T-helper 17 cell (primary cell): ENCODE data around the gene HBG2. TPM values are rescaled to one million over a fixed set of nuclear protein-coding genes. Genes with fewer than 3 reads are reported as not detected.
"Not testable (repeated sequence)": the region's sequence is repeated elsewhere in the genome, so short reads cannot be mapped to it uniquely, and the experiment has no call there.

ENCODE experiments used
- ATAC-seq: fragments of 150-1000 bp; cut with Tn5 transposase; 2 replicates; pipeline ENCODE4 v1.10.0; 2021; ENCODE audit warnings: mild to moderate bottlenecking, moderate library complexity
- DNase-seq, 3 donors: peaks; one replicate each; pipeline versions ENCODE4 v3.0.0 to v3.0.0-alpha.2; 2020 to 2021
- H3K9me3 ChIP-seq: one replicate; pipeline ENCODE4 v1.7.0; 2013; ENCODE audit warnings: low read length, mild to moderate bottlenecking; ENCODE audit not compliant: control insufficient read depth, poor library complexity, severe bottlenecking
- H3K27ac Mint-ChIP-seq: one replicate; pipeline ENCODE4 v1.8.0; 2022; ENCODE audit warnings: mild to moderate bottlenecking, moderate library complexity, mixed read lengths
- H3K27me3 Mint-ChIP-seq: one replicate; pipeline ENCODE4 v1.8.0; 2022; ENCODE audit warnings: mixed read lengths
- H3K36me3 Mint-ChIP-seq: one replicate; pipeline ENCODE4 v1.8.0; 2022; ENCODE audit warnings: low read depth, mixed read lengths
- H3K4me1 Mint-ChIP-seq: one replicate; pipeline ENCODE4 v1.8.0; 2022; ENCODE audit warnings: mild to moderate bottlenecking, mixed read lengths
- H3K4me3 Mint-ChIP-seq: one replicate; pipeline ENCODE4 v1.8.0; 2022; ENCODE audit warnings: mild to moderate bottlenecking, moderate library complexity, mixed read lengths
- total RNA-seq, 4 donors: library from RNA in 2 of 4; stranded (reverse) in 2 of 4; gene quantifications; one replicate each; pipeline ENCODE4 v1.2.3 and lab custom pipeline; 2022 to 2026

Gene HBG2
- total RNA-seq, 2 donors from 2014 or later, result 1.7 TPM; not detected in 1

- H3K4me3 Mint-ChIP-seq, result no peak overlapping the region
- H3K4me1 Mint-ChIP-seq, result no peaks in the 10 kb centered on the region
- no peaks in the 10 kb centered on the region for H3K36me3 Mint-ChIP-seq
- no peak overlapping the region for H3K27ac Mint-ChIP-seq
- H3K9me3 ChIP-seq, result no peaks in the 10 kb centered on the region
- peaks cover 30% of the 10 kb centered on the region for H3K27me3 Mint-ChIP-seq
- ATAC-seq, result no peak
- no peak for DNase-seq
Observed at GRCh38 chr11:5252192-5252918, 2.2 kb downstream of the HBG2 start.

DNA sequence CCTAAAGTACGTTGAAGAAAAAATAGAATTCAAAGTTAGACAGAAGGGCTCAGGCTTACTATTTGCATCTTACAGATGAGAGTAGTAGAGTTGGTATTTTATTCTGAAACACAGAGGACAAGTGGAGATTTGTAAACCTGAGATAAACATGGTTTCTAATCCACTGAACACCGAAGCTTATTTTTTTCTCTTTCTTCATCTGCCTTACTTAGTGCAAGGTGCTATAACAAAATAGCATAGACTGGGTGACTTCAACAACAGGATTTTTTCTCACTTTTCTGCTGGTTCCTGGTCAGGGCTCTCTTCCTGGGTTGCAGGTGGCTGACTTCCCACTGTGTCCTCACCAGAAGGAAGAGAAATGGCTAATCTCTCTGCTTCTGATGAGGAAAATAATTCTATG is 2.8 kb downstream of the HBG2 start:
- no peak overlapping the region for H3K4me3 Mint-ChIP-seq
- H3K36me3 Mint-ChIP-seq, result no peaks in the 10 kb centered on the region
- ATAC-seq (no peak), DNase-seq (no peak)
- H3K27ac Mint-ChIP-seq, result no peak overlapping the region
- no peaks in the 10 kb centered on the region for H3K4me1 Mint-ChIP-seq
- H3K9me3 ChIP-seq, result no peaks in the 10 kb centered on the region
- H3K27me3 Mint-ChIP-seq, result peaks cover 32% of the 10 kb centered on the region

DNA sequence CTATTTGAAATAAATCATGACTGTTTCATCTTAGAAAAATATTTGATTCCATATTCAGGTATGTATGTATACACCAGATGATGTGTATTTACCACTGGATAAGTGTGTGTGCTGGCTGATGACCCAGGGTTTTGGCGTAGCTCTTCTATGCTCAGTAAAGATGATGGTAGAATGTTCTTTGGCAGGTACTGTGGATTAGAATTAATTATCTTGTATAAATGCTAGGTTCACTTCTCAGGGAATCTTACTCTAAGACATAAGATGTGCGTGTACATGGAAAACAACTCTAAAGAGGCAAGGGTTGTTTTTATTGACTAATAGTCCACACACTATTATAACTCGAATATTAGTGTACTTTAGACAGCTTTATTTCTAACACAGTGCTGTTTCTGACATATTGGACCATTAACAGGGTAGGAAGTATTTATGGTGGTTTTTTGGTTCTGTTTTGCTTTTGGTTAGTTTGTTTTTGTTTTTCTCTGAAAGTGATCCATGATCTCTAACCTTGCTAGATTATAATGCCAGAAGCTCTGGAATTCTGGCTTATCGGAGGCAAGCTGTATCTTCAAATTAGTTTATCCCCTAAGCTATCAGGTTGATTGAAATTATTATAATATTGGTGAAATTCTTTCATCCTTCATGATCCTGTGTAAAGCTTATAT is 3.9 kb downstream of the HBG2 start:
- H3K4me1 Mint-ChIP-seq, result no peaks in the 10 kb centered on the region
- no peaks in the 10 kb centered on the region for H3K36me3 Mint-ChIP-seq

GRCh38 chr11:5249807-5250396 is 4.7 kb downstream of the HBG2 start, which contains the start of gene HBG1:
Gene HBG1 (minus strand): TSS chr11:5249857. CDS start chr11:5249804, 53 bp downstream.
- peaks cover 42% of the 10 kb centered on the region for H3K27me3 Mint-ChIP-seq
- not testable (repeated sequence) for H3K27ac Mint-ChIP-seq, ATAC-seq, H3K4me3 Mint-ChIP-seq, DNase-seq, H3K36me3 Mint-ChIP-seq, H3K9me3 ChIP-seq, H3K4me1 Mint-ChIP-seq

More for the DNA sequence above, 3.9 kb downstream of the HBG2 start:
- no peak overlapping the region for H3K4me3 Mint-ChIP-seq
- ATAC-seq (no peak), DNase-seq (no peak)
- H3K27me3 Mint-ChIP-seq, result peaks cover 38% of the 10 kb centered on the region
- H3K9me3 ChIP-seq, result no peaks in the 10 kb centered on the region
- no peak overlapping the region for H3K27ac Mint-ChIP-seq

DNA sequence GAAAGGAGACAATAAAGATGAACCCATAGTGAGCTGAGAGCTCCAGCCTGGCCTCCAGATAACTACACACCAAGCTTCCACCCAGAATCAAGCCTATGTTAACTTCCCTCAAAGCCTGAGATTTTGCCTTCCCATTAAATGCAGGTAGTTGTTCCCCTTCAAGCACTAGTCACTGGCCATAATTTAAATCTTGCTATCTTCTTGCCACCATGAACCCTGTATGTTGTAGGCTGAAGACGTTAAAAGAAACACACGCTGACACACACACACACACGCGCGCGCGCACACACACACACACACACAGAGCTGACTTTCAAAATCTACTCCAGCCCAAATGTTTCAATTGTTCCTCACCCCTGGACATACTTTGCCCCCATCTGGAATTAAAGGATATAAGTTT is 6.1 kb downstream of the HBG2 start:
- not testable (repeated sequence) for H3K4me1 Mint-ChIP-seq, H3K4me3 Mint-ChIP-seq, H3K27ac Mint-ChIP-seq, H3K36me3 Mint-ChIP-seq, ATAC-seq, H3K9me3 ChIP-seq, DNase-seq
- H3K27me3 Mint-ChIP-seq, result peaks cover 43% of the 10 kb centered on the region

GRCh38 chr11:5247472-5248192 is 6.9 kb downstream of the HBG2 start:
- H3K27ac Mint-ChIP-seq, result no peak overlapping the region

DNA sequence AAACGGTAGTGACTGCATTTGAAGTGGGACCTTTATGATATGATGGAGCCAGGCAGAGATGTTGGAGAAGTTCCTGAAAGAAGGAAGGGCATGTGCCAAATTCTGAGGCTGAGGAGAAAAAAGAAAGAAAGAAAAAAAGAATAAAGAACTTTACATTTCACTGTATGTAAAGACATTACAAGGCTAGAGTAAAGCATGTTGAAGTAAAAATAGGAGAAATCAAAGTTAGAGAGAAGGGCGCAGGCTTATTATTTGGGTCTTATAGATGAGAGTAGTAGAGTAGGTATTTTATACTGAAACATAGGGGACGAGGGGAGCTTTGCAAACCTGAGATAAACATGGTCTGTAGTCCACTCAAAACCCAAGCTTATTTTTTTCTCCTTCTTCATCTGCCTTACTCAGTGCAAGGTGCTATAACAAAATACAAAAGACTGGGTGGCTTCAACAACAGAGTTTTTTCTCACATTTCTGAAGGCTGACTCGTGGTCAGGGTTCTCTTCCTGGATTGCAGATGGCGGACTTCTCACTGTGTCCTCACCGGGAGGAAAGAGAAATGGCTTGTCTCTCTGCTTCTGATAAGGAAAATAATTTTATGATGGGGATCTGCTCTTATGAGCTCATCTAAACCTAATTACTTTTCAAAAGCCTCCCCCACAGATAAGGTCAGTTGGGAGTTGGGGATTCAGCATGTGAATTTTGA is 7.7 kb downstream of the HBG2 start:
- DNase-seq (no peak), ATAC-seq (no peak)
- H3K36me3 Mint-ChIP-seq, result no peaks in the 10 kb centered on the region
- no peak overlapping the region for H3K27ac Mint-ChIP-seq
- H3K4me1 Mint-ChIP-seq, result no peaks in the 10 kb centered on the region
- no peaks in the 10 kb centered on the region for H3K9me3 ChIP-seq
- peaks cover 45% of the 10 kb centered on the region for H3K27me3 Mint-ChIP-seq
- H3K4me3 Mint-ChIP-seq, result no peak overlapping the region

More at GRCh38 chr11:5247472-5248192, 6.9 kb downstream of the HBG2 start:
- no peak for DNase-seq
- H3K4me1 Mint-ChIP-seq, result no peaks in the 10 kb centered on the region
- H3K36me3 Mint-ChIP-seq, result no peaks in the 10 kb centered on the region
- peaks cover 42% of the 10 kb centered on the region for H3K27me3 Mint-ChIP-seq
- no peaks in the 10 kb centered on the region for H3K9me3 ChIP-seq
- no peak overlapping the region for H3K4me3 Mint-ChIP-seq
- ATAC-seq, result no peak

GRCh38 chr11:5245155-5245554 is 9.4 kb downstream of the HBG2 start:
- Mint-ChIP-seq H3K27me3 (peaks cover 38% of the 10 kb centered on the region), H3K36me3 (no peaks in the 10 kb centered on the region), H3K27ac (no peak overlapping the region), H3K4me3 (no peak overlapping the region), H3K4me1 (no peaks in the 10 kb centered on the region)
- no peak for ATAC-seq
- H3K9me3 ChIP-seq, result no peaks in the 10 kb centered on the region
- DNase-seq, result no peak

- H3K9me3 ChIP-seq, result no peaks in the 10 kb centered on the region
- H3K4me1 Mint-ChIP-seq, result no peaks in the 10 kb centered on the region
- DNase-seq (no peak), ATAC-seq (no peak)
- no peak overlapping the region for H3K27ac Mint-ChIP-seq
- H3K4me3 Mint-ChIP-seq, result no peak overlapping the region
- peaks cover 36% of the 10 kb centered on the region for H3K27me3 Mint-ChIP-seq
- H3K36me3 Mint-ChIP-seq, result no peaks in the 10 kb centered on the region
Observed at GRCh38 chr11:5243816-5244180, 10.8 kb downstream of the HBG2 start.

GRCh38 chr11:5242933-5243815 is 11.4 kb downstream of the HBG2 start:
- no peak for ATAC-seq
- Mint-ChIP-seq H3K36me3 (no peaks in the 10 kb centered on the region), H3K4me1 (no peaks in the 10 kb centered on the region), H3K27me3 (peaks cover 36% of the 10 kb centered on the region), H3K27ac (no peak overlapping the region), H3K4me3 (no peak overlapping the region)
- no peak for DNase-seq
- no peaks in the 10 kb centered on the region for H3K9me3 ChIP-seq

- Mint-ChIP-seq H3K4me3 (no peak overlapping the region), H3K27ac (no peak overlapping the region), H3K4me1 (no peaks in the 10 kb centered on the region), H3K27me3 (peaks cover 36% of the 10 kb centered on the region), H3K36me3 (no peaks in the 10 kb centered on the region)
- no peaks in the 10 kb centered on the region for H3K9me3 ChIP-seq
- no peak for ATAC-seq
- DNase-seq, result no peak
Observed at GRCh38 chr11:5242208-5242607, 12.4 kb downstream of the HBG2 start.

DNA sequence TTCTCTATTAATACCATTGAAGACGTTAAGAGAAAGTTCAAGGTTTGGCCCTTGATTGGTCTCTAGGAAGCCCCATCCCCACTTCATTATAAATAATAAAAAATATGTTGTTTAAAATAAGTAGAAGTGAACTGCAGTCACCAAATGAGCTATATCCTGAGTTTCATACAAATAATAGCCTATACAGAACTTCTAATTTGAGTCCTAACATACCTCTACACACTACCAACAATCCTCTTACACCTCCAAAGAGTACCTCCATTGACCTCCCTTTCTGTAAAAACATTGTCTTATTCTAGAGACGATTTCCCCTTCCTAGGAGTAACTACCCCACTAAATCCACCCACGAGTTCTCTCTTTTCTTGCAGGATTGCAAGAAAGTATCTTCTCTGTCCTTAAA is 13.1 kb downstream of the HBG2 start:
- H3K4me3 Mint-ChIP-seq, result no peak overlapping the region
- no peak overlapping the region for H3K27ac Mint-ChIP-seq
- ATAC-seq, result no peak
- H3K27me3 Mint-ChIP-seq, result peaks cover 32% of the 10 kb centered on the region
- H3K4me1 Mint-ChIP-seq, result no peaks in the 10 kb centered on the region
- no peak for DNase-seq
- no peaks in the 10 kb centered on the region for H3K9me3 ChIP-seq
- H3K36me3 Mint-ChIP-seq, result no peaks in the 10 kb centered on the region
